Central memory CD8-positive, alpha-beta T cell (primary cell): ENCODE measurements around the gene C16orf74.
A peak's percentile ranks its signal among the peaks of the same experiment; 100 is the strongest.

Source experiments
- ATAC-seq: fragments of 150-1000 bp; cut with Tn5 transposase; replicated peaks from 2 replicates; pipeline ENCODE4 v1.10.0; 2022; ENCODE audit warnings: mild to moderate bottlenecking, moderate FRiP score, moderate number of reproducible peaks; ENCODE audit not compliant: poor library complexity, severe bottlenecking; ENCODE audit errors: extremely low read depth
- DNase-seq, 2 donors: peaks; one replicate each; pipeline ENCODE4 v3.0.0; 2021; ENCODE audit warnings: low spot score in 2 of 2
- H3K27ac Mint-ChIP-seq: one replicate; pipeline ENCODE4 v1.8.0; 2022; ENCODE audit warnings: low read depth, mild to moderate bottlenecking, moderate library complexity, mixed read lengths
- H3K27me3 Mint-ChIP-seq: one replicate; pipeline ENCODE4 v1.8.0; 2022; ENCODE audit warnings: mixed read lengths
- H3K36me3 Mint-ChIP-seq: one replicate; pipeline ENCODE4 v1.8.0; 2022; ENCODE audit warnings: mild to moderate bottlenecking, moderate library complexity, mixed read lengths; ENCODE audit not compliant: insufficient read depth
- H3K4me1 Mint-ChIP-seq: one replicate; pipeline ENCODE4 v1.8.0; 2022; ENCODE audit warnings: mixed read lengths
- H3K4me3 Mint-ChIP-seq: one replicate; pipeline ENCODE4 v1.8.0; 2022; ENCODE audit warnings: mild to moderate bottlenecking, moderate library complexity, mixed read lengths
- H3K9me3 Mint-ChIP-seq: one replicate; pipeline ENCODE4 v1.8.0; 2022; ENCODE audit warnings: mixed read lengths

C16orf74 gene

GRCh38 chr16:85688586-85689284 lies 62.2 kb downstream of the C16orf74 start, which contains the start of gene GINS2:
TSS of gene GINS2 (minus strand) at chr16:85688954. CDS start at chr16:85688898, 56 bp downstream.
- Mint-ChIP-seq H3K27ac (no peak within 1 kb of the TSS), H3K27me3 (no peaks in the 10 kb centered on the region), H3K4me3 (peak within 1 kb of the TSS; percentile 71), H3K9me3 (no peaks in the 10 kb centered on the region), H3K4me1 (no peaks in the 10 kb centered on the region), H3K36me3 (peaks cover 2% of the 10 kb centered on the region)
- peak; percentile 100 for ATAC-seq
- peak; percentile 67 to 82 for DNase-seq

GRCh38 chr16:85687651-85688471 lies 63.0 kb downstream of the C16orf74 start:
- ATAC-seq: no peak
- no peaks in the 10 kb centered on the region for H3K9me3 Mint-ChIP-seq
- DNase-seq: no peak
- H3K4me1 Mint-ChIP-seq: no peaks in the 10 kb centered on the region
- peak overlapping the region; percentile 71 for H3K4me3 Mint-ChIP-seq
- H3K27ac Mint-ChIP-seq: no peak overlapping the region
- H3K27me3 Mint-ChIP-seq: no peaks in the 10 kb centered on the region
- peaks cover 2% of the 10 kb centered on the region for H3K36me3 Mint-ChIP-seq

GRCh38 chr16:85686912-85687591 lies 63.8 kb downstream of the C16orf74 start:
- Mint-ChIP-seq H3K27me3 (no peaks in the 10 kb centered on the region), H3K27ac (no peak overlapping the region), H3K9me3 (no peaks in the 10 kb centered on the region), H3K36me3 (peaks cover 2% of the 10 kb centered on the region), H3K4me3 (peak overlapping the region; percentile 71), H3K4me1 (no peaks in the 10 kb centered on the region)
- ATAC-seq (no peak), DNase-seq (no peak)

GRCh38 chr16:85685251-85685650 lies 65.6 kb downstream of the C16orf74 start:
- Mint-ChIP-seq H3K27me3 (no peaks in the 10 kb centered on the region), H3K4me3 (no peak overlapping the region), H3K27ac (no peak overlapping the region), H3K4me1 (peaks cover 9% of the 10 kb centered on the region), H3K9me3 (no peaks in the 10 kb centered on the region), H3K36me3 (peaks cover 3% of the 10 kb centered on the region)
- DNase-seq (no peak), ATAC-seq (no peak)

GRCh38 chr16:85683363-85683762 lies 67.5 kb downstream of the C16orf74 start:
- Mint-ChIP-seq H3K4me1 (peaks cover 11% of the 10 kb centered on the region), H3K27me3 (no peaks in the 10 kb centered on the region), H3K9me3 (no peaks in the 10 kb centered on the region), H3K36me3 (peaks cover 3% of the 10 kb centered on the region), H3K27ac (no peak overlapping the region), H3K4me3 (no peak overlapping the region)
- DNase-seq (no peak), ATAC-seq (no peak)

GRCh38 chr16:85682516-85682915 lies 68.4 kb downstream of the C16orf74 start:
- H3K4me3 Mint-ChIP-seq: no peak overlapping the region
- no peak for ATAC-seq
- no peak for DNase-seq
- H3K9me3 Mint-ChIP-seq: no peaks in the 10 kb centered on the region
- peaks cover 1% of the 10 kb centered on the region for H3K36me3 Mint-ChIP-seq
- no peak overlapping the region for H3K27ac Mint-ChIP-seq
- H3K27me3 Mint-ChIP-seq: no peaks in the 10 kb centered on the region
- H3K4me1 Mint-ChIP-seq: peaks cover 11% of the 10 kb centered on the region

- Mint-ChIP-seq H3K4me1 (peaks cover 11% of the 10 kb centered on the region), H3K36me3 (peaks cover 2% of the 10 kb centered on the region), H3K27me3 (no peaks in the 10 kb centered on the region), H3K9me3 (no peaks in the 10 kb centered on the region), H3K4me3 (no peak overlapping the region), H3K27ac (no peak overlapping the region)
- no peak for DNase-seq
- ATAC-seq: no peak
Observed at GRCh38 chr16:85681255-85681654, 69.6 kb downstream of the C16orf74 start.

- ATAC-seq (no peak), DNase-seq (no peak)
- peak overlapping the region; percentile 71 for H3K27ac Mint-ChIP-seq
- H3K9me3 Mint-ChIP-seq: no peaks in the 10 kb centered on the region
- no peaks in the 10 kb centered on the region for H3K27me3 Mint-ChIP-seq
- H3K4me3 Mint-ChIP-seq: peak overlapping the region; percentile 38
- peaks cover 11% of the 10 kb centered on the region for H3K4me1 Mint-ChIP-seq
- peaks cover 8% of the 10 kb centered on the region for H3K36me3 Mint-ChIP-seq
Observed at GRCh38 chr16:85680352-85680944, 70.4 kb downstream of the C16orf74 start.

- H3K9me3 Mint-ChIP-seq: no peaks in the 10 kb centered on the region
- peaks cover 11% of the 10 kb centered on the region for H3K4me1 Mint-ChIP-seq
- peak overlapping the region; percentile 71 for H3K27ac Mint-ChIP-seq
- ATAC-seq (no peak), DNase-seq (no peak)
- H3K27me3 Mint-ChIP-seq: no peaks in the 10 kb centered on the region
- H3K36me3 Mint-ChIP-seq: peaks cover 13% of the 10 kb centered on the region
- no peak overlapping the region for H3K4me3 Mint-ChIP-seq
Observed at GRCh38 chr16:85679870-85680269, 71.0 kb downstream of the C16orf74 start.

GRCh38 chr16:85678821-85679220 lies 72.1 kb downstream of the C16orf74 start:
- H3K27me3 Mint-ChIP-seq: no peaks in the 10 kb centered on the region

GRCh38 chr16:85678016-85678415 lies 72.9 kb downstream of the C16orf74 start:
- ATAC-seq: no peak
- no peaks in the 10 kb centered on the region for H3K9me3 Mint-ChIP-seq
- peaks cover 29% of the 10 kb centered on the region for H3K36me3 Mint-ChIP-seq

More at GRCh38 chr16:85678821-85679220, 72.1 kb downstream of the C16orf74 start:
- Mint-ChIP-seq H3K27ac (no peak overlapping the region), H3K9me3 (no peaks in the 10 kb centered on the region), H3K36me3 (peaks cover 24% of the 10 kb centered on the region), H3K4me1 (peaks cover 11% of the 10 kb centered on the region), H3K4me3 (no peak overlapping the region)
- no peak for DNase-seq
- ATAC-seq: no peak

GRCh38 chr16:85677383-85677967 lies 73.4 kb downstream of the C16orf74 start:
- Mint-ChIP-seq H3K4me1 (peaks cover 11% of the 10 kb centered on the region), H3K27me3 (no peaks in the 10 kb centered on the region), H3K9me3 (no peaks in the 10 kb centered on the region), H3K4me3 (no peak overlapping the region), H3K36me3 (peaks cover 33% of the 10 kb centered on the region), H3K27ac (no peak overlapping the region)
- DNase-seq: no peak
- ATAC-seq: no peak

More at GRCh38 chr16:85678016-85678415, 72.9 kb downstream of the C16orf74 start:
- no peak overlapping the region for H3K4me3 Mint-ChIP-seq
- H3K27me3 Mint-ChIP-seq: no peaks in the 10 kb centered on the region
- peaks cover 11% of the 10 kb centered on the region for H3K4me1 Mint-ChIP-seq
- no peak for DNase-seq
- no peak overlapping the region for H3K27ac Mint-ChIP-seq
